Measurements from ENCODE around the gene BABAM2.

Gene BABAM2

DNA sequence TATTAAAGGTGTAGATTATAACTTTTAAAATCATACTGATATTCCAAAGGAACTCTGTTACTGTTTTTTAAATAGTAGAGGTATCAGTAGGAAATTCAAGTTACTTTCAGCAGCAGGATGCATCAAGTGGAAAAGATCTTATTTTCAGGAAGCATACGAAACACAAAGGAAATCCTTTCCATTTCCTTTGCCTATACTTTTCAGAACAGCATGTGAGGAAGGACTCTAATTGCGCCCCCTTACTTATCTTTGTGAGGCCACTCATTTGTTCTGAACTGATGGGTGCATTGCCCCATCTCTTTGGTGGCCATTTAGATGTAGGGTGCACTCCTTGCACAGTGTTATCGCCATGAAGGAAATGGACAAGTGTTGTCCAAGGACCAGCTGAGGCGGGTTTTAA, 145.3 kb downstream of the BABAM2 start:
- no peak for DNase-seq

GRCh38 chr2:28036307-28036706, 145.8 kb downstream of the BABAM2 start:
- DNase-seq = no peak

DNA sequence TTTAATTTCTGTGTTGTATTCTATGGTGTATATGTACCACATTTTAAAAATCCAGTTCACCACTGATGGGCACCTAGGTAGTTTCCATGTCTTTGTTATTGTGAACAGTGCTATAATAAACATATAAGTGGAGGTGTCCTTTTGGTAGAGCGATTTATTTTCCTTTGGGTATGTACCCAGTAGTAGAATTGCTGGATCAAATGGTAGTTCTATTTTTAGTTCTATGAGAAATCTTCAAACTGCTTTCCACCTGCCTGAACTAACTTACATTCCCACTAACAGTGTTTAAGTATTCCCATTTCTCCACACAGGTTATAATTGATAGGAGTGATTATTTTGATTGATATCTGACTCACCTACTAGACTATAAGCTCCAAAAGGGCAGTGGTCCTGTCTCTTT, 148.2 kb downstream of the BABAM2 start:
- no peak for DNase-seq

DNA sequence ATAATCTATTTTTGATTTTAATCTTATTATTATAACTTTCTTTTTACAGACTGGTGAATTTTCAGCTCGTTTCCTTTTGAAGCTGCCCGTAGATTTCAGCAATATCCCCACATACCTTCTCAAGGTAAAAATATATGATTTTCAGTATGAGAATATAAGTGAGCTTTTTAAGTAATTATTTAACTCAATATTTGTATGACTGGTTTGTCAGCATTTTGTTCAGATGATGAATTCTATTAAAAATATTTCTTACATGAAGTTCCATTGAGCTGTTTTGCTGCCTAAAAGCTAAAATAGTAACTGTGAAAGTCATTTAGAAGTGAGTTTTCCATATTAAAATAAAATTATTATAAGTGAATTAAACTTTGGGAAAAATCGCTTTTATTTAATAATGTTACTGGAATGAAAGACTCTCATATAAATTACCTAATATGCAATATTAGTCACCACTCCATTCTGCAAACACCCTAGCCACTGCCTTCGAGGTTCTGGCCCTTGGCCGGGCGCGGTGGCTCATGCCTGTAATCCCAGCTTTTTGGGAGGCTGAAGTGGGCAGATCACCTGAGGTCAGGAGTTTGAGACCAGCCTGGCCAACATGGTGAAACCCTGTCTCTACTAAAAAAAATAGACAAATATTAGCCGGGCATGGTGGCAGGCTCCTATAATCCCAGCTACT, 155.3 kb downstream of the BABAM2 start:
- no peak for DNase-seq

- no peak for DNase-seq
Observed at GRCh38 chr2:28046921-28047320, 156.4 kb downstream of the BABAM2 start.

DNA sequence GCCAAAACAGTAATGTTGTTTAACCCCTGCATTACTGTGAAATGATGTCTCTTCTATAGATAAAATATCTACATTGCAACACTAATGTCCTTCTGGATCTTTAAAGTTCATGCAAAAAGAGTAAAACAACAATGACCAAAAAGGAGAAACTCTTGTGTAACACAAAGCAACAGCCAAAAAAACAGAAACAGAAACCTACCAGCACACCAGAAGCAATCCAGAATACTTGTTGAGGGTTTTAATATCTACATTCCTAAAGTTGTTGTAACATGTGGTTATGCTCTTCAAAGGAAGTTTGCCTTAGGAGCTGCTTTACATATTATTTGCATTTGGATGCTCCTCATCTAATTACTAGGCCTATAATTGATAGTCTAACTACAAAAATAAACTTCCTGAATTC, 157.2 kb downstream of the BABAM2 start:
- DNase-seq = no peak

DNA sequence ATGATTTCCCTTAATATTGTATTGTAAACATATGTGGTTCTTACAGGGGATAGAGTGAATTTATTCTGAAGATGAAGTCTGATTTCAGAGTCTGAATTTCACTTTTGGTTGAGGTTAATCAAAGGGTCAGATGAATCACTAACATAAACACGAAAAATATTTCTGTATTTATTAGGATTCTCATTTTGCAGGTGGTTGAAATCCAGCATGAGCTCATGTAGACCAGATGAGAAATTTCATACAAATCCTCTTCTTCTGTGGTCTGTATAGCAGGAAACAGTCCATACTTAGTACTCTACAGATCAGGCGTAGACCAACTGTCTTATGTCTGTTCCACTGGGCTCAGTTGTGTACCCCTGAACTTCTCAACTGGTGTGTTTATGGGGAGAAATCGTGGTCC, 157.8 kb downstream of the BABAM2 start:
- no peak for DNase-seq

DNA sequence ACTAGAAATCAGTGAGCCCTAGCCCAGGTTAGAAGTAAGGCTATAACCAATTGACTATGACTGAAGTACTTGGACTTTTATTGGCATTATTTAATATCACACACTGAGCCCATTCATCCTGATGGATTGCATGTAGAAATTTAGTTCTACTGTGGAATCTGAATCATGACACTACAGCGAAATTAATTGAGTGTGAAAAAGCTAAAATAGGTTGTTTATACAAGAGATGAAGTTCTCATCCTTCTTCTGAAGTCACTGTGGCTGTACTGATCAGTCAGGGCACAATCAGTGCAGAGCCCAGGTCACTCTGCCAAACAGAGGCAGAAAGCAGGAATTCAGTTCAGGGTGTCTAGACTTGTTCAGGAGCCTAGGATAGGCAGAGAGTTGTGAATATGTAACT, 158.9 kb downstream of the BABAM2 start:
- DNase-seq = no peak

DNA sequence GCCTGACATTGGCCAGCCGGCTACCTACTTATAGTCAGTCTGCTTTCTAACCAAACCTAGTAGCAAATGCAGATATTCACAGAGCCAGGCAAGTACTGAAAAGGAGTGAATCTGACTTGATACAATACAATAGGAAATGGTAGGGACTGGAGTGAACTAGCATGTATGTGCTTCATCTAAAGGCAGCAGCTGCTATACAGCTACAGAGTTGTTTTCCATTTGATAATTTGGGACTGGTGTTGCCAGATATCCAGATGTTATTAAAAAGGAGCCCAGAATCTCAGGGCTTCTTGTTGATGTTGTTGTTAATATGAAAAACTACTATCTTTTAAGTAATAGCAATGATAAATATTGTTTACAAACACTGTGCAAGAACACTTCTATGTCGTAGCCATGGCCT, 159.4 kb downstream of the BABAM2 start:
- no peak for DNase-seq

DNA sequence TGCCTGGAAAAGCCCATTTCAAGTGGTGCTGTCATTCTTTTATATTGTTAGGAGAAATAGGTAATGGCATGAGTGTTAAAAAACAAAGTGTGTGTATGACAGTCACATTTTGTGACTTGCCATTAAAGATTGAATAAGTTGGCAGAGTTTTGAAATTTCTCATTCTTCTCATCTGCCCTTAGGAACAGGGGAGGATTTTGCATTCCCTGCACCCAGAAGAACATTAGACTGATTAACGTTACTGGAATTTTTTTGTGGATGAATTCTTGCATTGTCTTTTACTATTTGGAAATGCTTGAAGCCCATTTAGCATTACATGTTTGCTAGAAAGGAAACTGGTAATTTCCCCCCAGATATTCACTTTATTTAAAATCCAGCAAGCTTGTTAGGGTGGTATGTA, 162.2 kb downstream of the BABAM2 start:
- no peak for DNase-seq

DNA sequence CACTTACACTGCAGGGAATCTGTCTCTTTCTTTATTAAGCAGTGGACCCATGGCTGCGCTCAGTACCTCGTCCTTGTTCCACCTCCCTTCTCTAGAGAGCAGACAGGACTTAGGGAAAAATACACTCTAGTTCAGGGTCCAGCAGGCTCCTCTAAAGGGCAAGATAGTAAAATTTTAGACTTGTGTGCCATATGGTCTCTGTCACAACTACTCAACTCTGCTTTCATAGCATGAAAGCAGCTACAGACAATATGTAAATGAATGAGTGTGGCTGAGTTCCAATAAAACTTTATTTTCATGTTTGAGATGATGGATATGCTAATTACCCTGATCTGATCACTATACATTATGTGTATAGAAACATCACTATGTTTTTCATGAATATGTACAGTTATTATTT, 163.1 kb downstream of the BABAM2 start:
- DNase-seq = no peak

GRCh38 chr2:28054916-28055315, 164.4 kb downstream of the BABAM2 start:
- DNase-seq = no peak

DNA sequence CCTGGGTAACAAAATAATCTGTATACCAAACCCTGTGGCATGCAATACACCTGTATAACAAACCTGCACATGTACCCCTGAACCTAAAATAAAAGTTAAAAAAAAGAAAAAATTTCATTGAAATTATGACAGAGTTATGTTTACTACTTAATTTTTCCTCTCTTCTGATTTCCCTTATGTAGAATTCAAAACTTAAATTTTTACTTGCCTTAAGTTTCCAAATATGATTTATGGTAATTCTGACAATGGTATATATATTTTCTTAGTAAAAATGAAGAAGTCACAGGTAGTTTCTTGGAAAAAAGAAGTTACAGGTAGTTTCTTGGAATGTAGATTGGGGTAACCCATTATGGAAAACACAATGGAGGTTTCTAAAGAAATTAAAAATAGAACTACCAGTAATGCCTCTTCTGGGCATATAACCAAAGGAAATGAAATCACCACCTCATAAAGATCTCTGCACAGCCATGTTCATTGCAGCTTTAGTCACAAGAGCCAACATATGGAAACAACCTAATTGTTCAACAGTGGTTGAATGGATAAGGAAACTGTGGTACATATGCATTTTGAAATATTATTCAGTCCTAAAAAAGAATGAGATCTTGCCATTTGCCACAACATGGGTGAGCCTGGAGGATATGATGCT, 164.9 kb downstream of the BABAM2 start:
- DNase-seq = no peak

DNA sequence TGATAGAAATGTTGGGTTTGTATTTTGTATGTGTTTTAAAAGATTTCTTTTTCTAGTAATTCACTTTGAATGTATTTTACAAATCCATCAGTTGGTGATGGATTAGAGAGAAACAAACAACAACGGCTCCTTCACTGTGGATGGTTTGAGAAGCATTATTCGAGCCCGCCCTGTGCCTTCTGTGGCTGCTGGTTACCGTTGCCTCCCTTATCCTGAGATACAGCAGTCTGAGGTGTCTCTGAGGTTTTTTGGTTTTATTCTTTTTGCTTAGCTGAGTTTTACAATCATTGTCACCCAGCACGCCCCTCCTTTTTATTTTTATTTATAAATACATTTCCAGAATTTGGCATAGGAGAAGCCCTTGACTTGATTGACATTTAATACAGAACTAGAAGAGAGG, 168.3 kb downstream of the BABAM2 start:
- no peak for DNase-seq

DNA sequence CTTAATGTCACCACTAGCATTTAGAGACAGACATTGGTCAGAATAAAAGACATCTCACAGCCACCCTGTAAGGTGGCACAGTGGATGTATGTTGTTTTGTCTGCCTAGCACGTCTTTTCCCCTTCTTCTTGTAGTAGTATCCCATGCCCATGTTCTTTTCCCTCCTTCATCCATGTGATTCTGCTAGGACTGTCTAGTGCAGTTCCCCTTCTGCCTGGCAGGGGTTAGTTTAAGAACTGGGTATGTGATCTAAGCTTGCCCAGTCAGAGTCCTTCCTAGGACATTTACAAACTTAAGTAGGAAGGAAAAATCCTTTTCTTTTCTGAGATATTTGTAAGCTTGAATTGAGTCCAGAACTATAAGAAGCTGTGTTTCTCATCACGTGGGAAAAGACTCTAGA, 172.3 kb downstream of the BABAM2 start:
- no peak for DNase-seq

- DNase-seq = no peak
Observed at GRCh38 chr2:28063492-28063962, 173.0 kb downstream of the BABAM2 start.

DNA sequence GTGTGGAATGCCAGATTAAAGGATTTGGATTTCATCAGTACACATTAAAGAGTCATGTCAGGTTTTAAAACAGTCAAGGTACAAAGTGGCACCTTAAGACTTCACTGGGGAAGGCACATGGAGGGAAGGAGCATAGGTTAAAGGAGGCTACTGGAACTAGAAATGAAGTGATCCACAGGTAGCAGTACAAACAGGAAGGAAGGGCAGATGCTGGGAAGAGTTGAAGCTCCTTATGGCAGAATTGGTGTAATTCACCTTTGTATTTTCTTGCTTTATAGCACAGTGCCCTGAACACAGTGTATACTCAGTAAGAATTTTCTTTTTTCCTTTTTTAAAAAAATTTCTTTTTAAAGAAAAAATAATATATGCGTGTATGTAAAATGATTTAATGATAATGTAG, 177.1 kb downstream of the BABAM2 start:
- DNase-seq = no peak

DNA sequence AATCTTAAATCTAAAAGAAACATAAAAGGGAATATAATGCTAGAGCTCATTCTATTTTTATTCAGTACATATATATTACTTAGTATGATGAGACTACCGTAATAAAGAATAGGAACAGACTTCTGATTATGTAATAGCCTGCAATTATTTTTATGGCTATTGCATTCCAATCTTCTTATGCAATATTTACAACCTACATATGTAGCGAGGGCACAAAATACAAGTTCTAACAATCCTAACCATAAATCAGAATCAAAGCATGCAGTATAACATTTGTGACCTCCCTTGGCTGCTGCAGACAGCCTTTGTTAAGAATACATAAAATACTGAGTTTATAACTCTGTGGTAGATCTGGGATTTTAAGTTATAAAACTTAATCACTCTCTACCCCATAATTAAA, 177.6 kb downstream of the BABAM2 start:
- DNase-seq = no peak

- no peak for DNase-seq
Observed at GRCh38 chr2:28068527-28068926, 178.0 kb downstream of the BABAM2 start.

- no peak for DNase-seq
Observed at GRCh38 chr2:28071221-28071620, 180.7 kb downstream of the BABAM2 start.

GRCh38 chr2:28074137-28074536, 183.6 kb downstream of the BABAM2 start:
- no peak for DNase-seq

DNA sequence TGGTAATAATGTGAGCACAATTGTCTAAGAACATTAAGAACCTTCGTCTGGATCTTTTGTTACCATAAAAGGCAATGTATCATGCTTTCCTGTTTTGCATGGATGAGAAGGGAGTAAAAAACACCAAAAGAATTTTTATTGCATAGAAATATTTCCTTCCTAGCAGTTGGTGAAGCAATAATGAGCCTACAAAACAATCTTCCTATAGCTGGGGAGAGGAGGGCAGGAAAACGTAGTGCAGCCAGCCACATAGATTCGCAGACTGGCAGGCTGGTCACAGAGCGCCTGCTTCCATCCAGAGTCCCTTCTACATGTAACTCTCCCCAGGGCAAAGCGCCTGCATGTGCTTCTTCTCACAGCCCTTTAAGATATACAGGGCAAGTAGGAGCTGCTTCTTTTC, 190.4 kb downstream of the BABAM2 start:
- DNase-seq = no peak

DNA sequence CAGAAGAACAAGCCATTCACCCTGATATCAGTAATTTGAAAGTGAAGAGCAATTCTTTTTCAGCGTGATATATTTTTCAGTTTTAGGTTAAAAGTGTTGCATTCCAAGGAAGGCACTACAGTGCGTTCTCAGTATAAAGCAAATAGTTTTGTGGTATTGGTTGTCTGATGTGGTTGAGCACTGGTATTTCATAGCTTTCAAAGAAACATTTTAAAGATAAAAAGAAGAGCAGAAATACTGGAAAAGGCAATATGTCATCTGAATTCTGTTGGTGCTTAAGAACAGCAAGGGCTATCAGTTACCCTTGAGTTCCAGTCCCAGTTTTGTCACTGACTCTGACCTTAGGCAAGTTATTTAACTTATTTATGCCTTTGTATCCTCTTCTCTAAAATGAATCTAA, 191.6 kb downstream of the BABAM2 start:
- DNase-seq = no peak

DNA sequence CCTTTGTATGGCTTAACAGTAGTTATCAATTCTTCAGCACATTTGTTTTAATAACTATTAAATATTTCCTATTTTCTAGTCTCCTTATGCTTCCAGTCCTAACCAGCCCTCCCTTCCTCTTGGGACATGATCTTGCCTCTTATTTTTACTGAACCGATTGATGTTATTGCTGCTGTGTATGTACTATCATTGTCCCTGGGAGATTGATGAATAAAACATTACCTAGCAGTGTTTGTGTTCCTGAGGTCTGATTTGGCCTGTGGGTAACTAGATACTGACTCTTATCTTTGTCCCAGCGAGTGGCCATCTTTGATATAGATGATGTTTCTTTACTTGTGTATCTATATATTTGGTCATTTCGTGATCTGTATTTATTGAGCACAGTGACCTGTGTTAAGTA, 192.9 kb downstream of the BABAM2 start:
- DNase-seq = no peak

DNA sequence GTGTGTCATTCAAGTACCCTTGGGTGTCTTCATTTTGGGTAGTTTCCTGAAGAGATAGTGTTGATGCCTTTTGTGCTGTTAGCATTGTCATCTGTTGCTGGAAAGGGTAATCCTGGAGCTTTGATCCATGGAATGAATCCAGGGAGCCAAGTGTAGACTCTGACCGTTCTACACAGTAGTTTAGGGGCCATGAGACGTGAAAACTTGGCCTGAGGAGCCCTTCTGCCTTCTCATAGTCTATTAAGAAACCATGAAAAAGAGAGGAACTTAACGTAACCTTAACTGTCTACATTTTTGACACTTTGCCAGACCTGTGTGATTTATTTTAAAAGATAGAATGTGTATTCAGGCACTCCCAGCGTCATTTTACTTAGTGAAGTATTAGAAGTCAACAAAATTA, 194.0 kb downstream of the BABAM2 start:
- DNase-seq = no peak
